H1 (cell line): ENCODE results near the gene MTMR1. TPM values are rescaled to one million over a fixed set of nuclear protein-coding genes. Genes with fewer than 3 reads are reported as not detected.

Experiments used
- CTCF ChIA-PET: fragments of 300-600 bp; sonication (Branson Sonifier 250); formaldehyde crosslinking; loops from one replicate; lab custom pipeline; 2021; ENCODE audit not compliant: partially characterized antibody; lab: Charles Lee
- POLR2A ChIA-PET: fragments of 300-600 bp; sonication (Branson Sonifier 250); formaldehyde crosslinking; loops from one replicate; lab custom pipeline; 2021; ENCODE audit warnings: inconsistent platforms; ENCODE audit not compliant: partially characterized antibody; lab: Charles Lee
- DNase-seq, 2 experiments: peaks; one replicate each; pipeline versions ENCODE4 v3.0.0 to v3.0.0-alpha.2; 2010 to 2022; ENCODE audit warnings: low spot score in 2 of 2, low read depth in 1 of 2, mixed read lengths in 1 of 2
- FAIRE-seq: peaks from 2 replicates; lab custom pipeline; 2011; peaks lifted over from hg19 to GRCh38; lab: Jason Lieb, UNC
- H2AFZ ChIP-seq: 2 replicates; pipeline ENCODE4 v1.8.1; 2012; ENCODE audit warnings: low read length, inconsistent platforms
- H2AK5ac ChIP-seq: 2 replicates; pipeline ENCODE4 v1.6.1; 2013; ENCODE audit warnings: low read depth, low read length
- H2BK120ac ChIP-seq: replicated peaks from 2 replicates; pipeline ENCODE3; 2013; ENCODE audit warnings: low read depth, low read length, inconsistent platforms
- H2BK12ac ChIP-seq: 2 replicates; pipeline ENCODE4 v1.6.1; 2013; ENCODE audit warnings: low read depth, low read length
- H2BK15ac ChIP-seq: 2 replicates; pipeline ENCODE4 v1.6.1; 2013; ENCODE audit warnings: low read length
- H2BK20ac ChIP-seq: 2 replicates; pipeline ENCODE4 v1.6.1; 2013; ENCODE audit warnings: low read length
- H2BK5ac ChIP-seq: 2 replicates; pipeline ENCODE4 v1.6.1; 2013; ENCODE audit warnings: low read depth, low read length
- H3K14ac ChIP-seq: 2 replicates; pipeline ENCODE4 v1.6.1; 2013; ENCODE audit warnings: inconsistent platforms; ENCODE audit not compliant: insufficient read length
- H3K18ac ChIP-seq: 2 replicates; pipeline ENCODE4 v1.6.1; 2013; ENCODE audit warnings: low read length; ENCODE audit errors: extremely low read depth
- H3K23ac ChIP-seq: 2 replicates; pipeline ENCODE4 v1.6.1; 2013; ENCODE audit warnings: inconsistent platforms; ENCODE audit not compliant: insufficient read length
- H3K23me2 ChIP-seq: 2 replicates; pipeline ENCODE4 v1.6.1; 2013; ENCODE audit warnings: low read depth, low read length
- H3K27ac ChIP-seq: 2 replicates; pipeline ENCODE4 v1.6.1; 2011; ENCODE audit warnings: low read depth, low read length, inconsistent platforms
- H3K27me3 ChIP-seq, 4 experiments: replicated peaks in 1 of 4; 1 replicate in 1 of 4; 2 replicates in 3 of 4; pipeline versions ENCODE4 v1.6.1 to v1.8.1; 2011 to 2013; ENCODE audit warnings: low read length in 3 of 4, mild to moderate bottlenecking in 3 of 4, inconsistent platforms in 2 of 4, mixed read lengths in 2 of 4, moderate library complexity in 1 of 4; ENCODE audit not compliant: control insufficient read depth in 3 of 4, insufficient read depth in 3 of 4; ENCODE audit errors: extremely low read depth in 1 of 4
- H3K36me3 ChIP-seq, 4 experiments: 2 replicates each; pipeline versions ENCODE4 v1.6.1 to v1.8.1; 2011 to 2013; ENCODE audit warnings: mild to moderate bottlenecking in 4 of 4, low read length in 3 of 4, moderate library complexity in 2 of 4, control low read depth in 1 of 4, inconsistent platforms in 1 of 4; ENCODE audit not compliant: insufficient read depth in 4 of 4, control insufficient read depth in 2 of 4
- H3K4ac ChIP-seq: replicated peaks from 2 replicates; pipeline ENCODE3; 2013; ENCODE audit warnings: low read length, low read depth, mixed read lengths, inconsistent platforms; ENCODE audit not compliant: insufficient read length
- H3K4me1 ChIP-seq, 4 experiments: replicated peaks in 1 of 4; 1 replicate in 1 of 4; 2 replicates in 3 of 4; pipeline versions ENCODE4 v1.6.1 to v1.8.1; 2011 to 2013; ENCODE audit warnings: low read length in 3 of 4, inconsistent platforms in 2 of 4, mixed read lengths in 1 of 4; ENCODE audit not compliant: insufficient read depth in 4 of 4, control insufficient read depth in 3 of 4
- H3K4me2 ChIP-seq, 2 experiments: 2 replicates each; pipeline versions ENCODE4 v1.6.1 to v1.8.1; 2011 to 2013; ENCODE audit warnings: low read depth in 2 of 2, low read length in 2 of 2, control low read depth in 1 of 2, inconsistent platforms in 1 of 2, mild to moderate bottlenecking in 1 of 2; ENCODE audit not compliant: insufficient read depth in 1 of 2
- H3K4me3 ChIP-seq, 4 experiments: fragments of 200-600, 300-600 bp in 1 of 4; sonication (generic), shearing (Covaris generic), sonication (Bioruptor Twin) in 1 of 4; 2 replicates each; pipeline versions ENCODE4 v1.5.1 to v1.8.1; 2011 to 2016; ENCODE audit warnings: low read length in 4 of 4, low read depth in 3 of 4, control low read depth in 2 of 4, inconsistent platforms in 2 of 4, mild to moderate bottlenecking in 2 of 4, mixed read lengths in 1 of 4, moderate library complexity in 1 of 4; ENCODE audit not compliant: insufficient read depth in 2 of 4; ENCODE audit errors: extremely low read depth in 1 of 4
- H3K56ac ChIP-seq: replicated peaks from 2 replicates; pipeline ENCODE3; 2013; ENCODE audit warnings: low read depth, mild to moderate bottlenecking, mixed read lengths, low read length, inconsistent platforms; ENCODE audit not compliant: insufficient read length
- H3K79me1 ChIP-seq: 2 replicates; pipeline ENCODE4 v1.6.1; 2013; ENCODE audit warnings: low read depth, low read length, control low read depth
- H3K79me2 ChIP-seq, 2 experiments: 2 replicates each; pipeline versions ENCODE4 v1.6.1 to v1.8.1; 2012 to 2013; ENCODE audit warnings: low read length in 2 of 2, mild to moderate bottlenecking in 2 of 2, inconsistent platforms in 1 of 2; ENCODE audit not compliant: insufficient read depth in 2 of 2, control insufficient read depth in 1 of 2
- H3K9ac ChIP-seq, 4 experiments: replicated peaks in 1 of 4; 1 replicate in 1 of 4; 2 replicates in 3 of 4; pipeline versions ENCODE4 v1.6.1 to v1.8.1; 2011 to 2013; ENCODE audit warnings: low read depth in 3 of 4, low read length in 3 of 4, control low read depth in 2 of 4, mild to moderate bottlenecking in 2 of 4, moderate library complexity in 2 of 4, inconsistent platforms in 1 of 4; ENCODE audit errors: extremely low read depth in 1 of 4
- H3K9me3 ChIP-seq, 2 experiments: 2 replicates each; pipeline versions ENCODE4 v1.6.1 to v1.8.1; 2012 to 2013; ENCODE audit warnings: mild to moderate bottlenecking in 2 of 2, moderate library complexity in 2 of 2, control low read depth in 1 of 2, inconsistent platforms in 1 of 2, low read depth in 1 of 2, low read length in 1 of 2, mixed read lengths in 1 of 2; ENCODE audit not compliant: insufficient read depth in 2 of 2
- H4K20me1 ChIP-seq, 2 experiments: replicated peaks in 1 of 2; 2 replicates each; pipeline versions ENCODE3 to v1.8.1; 2011 to 2013; ENCODE audit warnings: inconsistent platforms in 2 of 2, low read length in 2 of 2, mild to moderate bottlenecking in 1 of 2; ENCODE audit not compliant: insufficient read depth in 2 of 2, control insufficient read depth in 1 of 2
- H4K5ac ChIP-seq: 2 replicates; pipeline ENCODE4 v1.6.1; 2013; ENCODE audit warnings: low read length, low read depth, mixed read lengths, inconsistent platforms; ENCODE audit not compliant: insufficient read length
- H4K8ac ChIP-seq: 2 replicates; pipeline ENCODE4 v1.8.0; 2013; ENCODE audit warnings: mild to moderate bottlenecking, moderate library complexity, low read length, inconsistent platforms; ENCODE audit not compliant: insufficient read depth; ENCODE audit errors: extremely low read depth
- H4K91ac ChIP-seq: replicated peaks from 2 replicates; pipeline ENCODE3; 2013; ENCODE audit warnings: low read length, mixed read lengths, inconsistent platforms; ENCODE audit not compliant: insufficient read length
- BACH1 ChIP-seq: IDR thresholded peaks from 2 replicates; pipeline ENCODE4 v1.6.1; 2012; ENCODE audit warnings: low read length, improper control_type of control experiment
- CEBPB ChIP-seq: IDR thresholded peaks from 2 replicates; pipeline ENCODE4 v1.6.1; 2012; ENCODE audit warnings: low read depth, low read length
- CTCF ChIP-seq, 3 experiments: IDR thresholded peaks; 1 replicate in 2 of 3; 2 replicates in 1 of 3; pipeline versions ENCODE4 v1.5.1 to v1.6.1; 2011; ENCODE audit warnings: low read length in 3 of 3, mild to moderate bottlenecking in 3 of 3, inconsistent platforms in 2 of 3, low read depth in 1 of 3, moderate library complexity in 1 of 3; ENCODE audit not compliant: insufficient read depth in 1 of 3; ENCODE audit errors: control extremely low read depth in 1 of 3
- EGR1 ChIP-seq: IDR thresholded peaks from 2 replicates; pipeline ENCODE4 v1.6.1; 2011; ENCODE audit warnings: low read depth, low read length, borderline replicate concordance
- JUN ChIP-seq: IDR thresholded peaks from 2 replicates; pipeline ENCODE4 v1.6.1; 2011; ENCODE audit warnings: low read depth, mild to moderate bottlenecking, improper control_type of control experiment, low read length
- KDM5A ChIP-seq: fragments of 200-600 bp; IDR thresholded peaks from 2 replicates; pipeline ENCODE4 v1.7.1; 2012; ENCODE audit warnings: mild to moderate bottlenecking, low read length, inconsistent platforms, mixed read lengths
- PHF8 ChIP-seq: fragments of 200-600 bp; sonication (generic); conservative IDR thresholded peaks from 2 replicates; pipeline ENCODE4 v1.7.1; 2012; ENCODE audit warnings: low read depth, mild to moderate bottlenecking, inconsistent platforms, low read length, moderate library complexity
- SAP30 ChIP-seq: fragments of 300-600 bp; sonication (generic); IDR thresholded peaks from 2 replicates; pipeline ENCODE4 v1.7.1; 2012; ENCODE audit warnings: low read length, moderate library complexity, mild to moderate bottlenecking, inconsistent platforms; ENCODE audit not compliant: insufficient read depth, insufficient replicate concordance
- SIRT6 ChIP-seq: IDR thresholded peaks from one replicate; pipeline ENCODE4 v1.7.1; 2012; ENCODE audit warnings: low read length, inconsistent platforms
- SP4 ChIP-seq: IDR thresholded peaks from 2 replicates; pipeline ENCODE4 v1.6.1; 2012; ENCODE audit warnings: low read length, inconsistent platforms
- TAF1 ChIP-seq: IDR thresholded peaks from 2 replicates; pipeline ENCODE4 v1.6.1; 2011; ENCODE audit warnings: mild to moderate bottlenecking, low read depth, low read length
- TBP ChIP-seq: IDR thresholded peaks from 2 replicates; pipeline ENCODE4 v1.6.1; 2011; ENCODE audit warnings: low read depth, low read length, improper control_type of control experiment
- YY1 ChIP-seq: IDR thresholded peaks from 2 replicates; pipeline ENCODE4 v1.6.1; 2011; ENCODE audit warnings: low read depth, mild to moderate bottlenecking, low read length
- WGBS, 2 experiments: shearing (Covaris generic) in 1 of 2; methylation state at CpG; one replicate each; pipeline versions ENCODE4 v1.1.6 to v1.1.7; 2013 to 2015; ENCODE audit warnings: low lambda C conversion rate in 2 of 2, mixed read lengths in 2 of 2, inconsistent platforms in 1 of 2, low coverage in 1 of 2, missing lambda C conversion rate in 1 of 2; ENCODE audit not compliant: insufficient replicate concordance in 2 of 2, insufficient coverage in 1 of 2, insufficient read length in 1 of 2; ENCODE audit errors: extremely low coverage in 1 of 2, missing lambda C conversion rate in 1 of 2; 5-methylcytosine and 5-hydroxymethylcytosine counted together
- polyA plus RNA-seq, 7 experiments: library from polyadenylated mRNA; depleted of rRNA in 3 of 7; stranded (reverse) in 5 of 7; unstranded in 2 of 7; fragments of >200 nt in 5 of 7; fragments of 200-250 nt in 2 of 7; gene quantifications; 1 replicate in 5 of 7; 2 replicates in 1 of 7; 4 replicates in 1 of 7; pipeline versions ENCODE4 v1.2.1 to v1.2.3, GENCODE V29; 2011 to 2013; ENCODE audit warnings: missing spikeins in 2 of 7, mixed read lengths in 2 of 7
- total RNA-seq: library from RNA; stranded (reverse); fragmentation: NEBNext Ultra II Directional; extraction: Animal tissue kit (Norgen Biotek cat#: 25700); gene quantifications from 2 replicates; pipeline ENCODE4 v1.2.1, GENCODE V29; 2021

Gene MTMR1
- total and polyA plus RNA-seq, 2 of the 8 experiments (the other 6 are each of a cell fraction or from before 2014, with no cell fraction given) = 15.1 to 23.8 TPM

DNA sequence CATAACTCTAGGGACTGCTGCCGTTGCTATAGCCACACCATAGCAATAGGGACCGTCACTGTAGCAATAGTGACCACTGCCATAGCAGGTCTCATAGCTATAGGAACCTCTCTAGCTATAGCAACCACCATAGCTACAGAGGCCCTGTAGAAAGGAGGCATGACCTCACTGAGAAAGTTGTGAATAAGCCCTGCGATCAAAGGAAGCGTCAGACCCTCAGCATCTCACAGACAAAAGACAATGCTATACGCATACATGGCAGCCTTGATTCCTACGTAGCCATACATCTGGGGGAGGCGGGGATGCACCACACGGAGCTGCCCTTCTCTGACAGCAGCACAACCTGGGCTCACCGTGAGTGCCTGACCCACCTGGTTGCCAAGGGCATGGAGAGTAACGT is 88.5 kb downstream of the MTMR1 start:
- H3K23ac ChIP-seq = no peak overlapping the region
- H3K4ac ChIP-seq = no peak overlapping the region
- FAIRE-seq (no peak), DNase-seq (no peak)
- H4K91ac ChIP-seq = no peak overlapping the region
- no peak overlapping the region for H3K14ac ChIP-seq
- H3K18ac ChIP-seq = no peak overlapping the region
- H4K5ac ChIP-seq = no peak overlapping the region
- no peak overlapping the region for H2BK20ac ChIP-seq
- H3K27ac ChIP-seq = no peak overlapping the region
- no peaks in the 10 kb centered on the region for H3K9me3 ChIP-seq
- peaks cover 0 to 2% (median 0%) of the 10 kb centered on the region in 4 experiments; a peak in 1 of 7 replicates for H3K4me1 ChIP-seq
- H3K4me3 ChIP-seq = no peak overlapping the region
- H4K20me1 ChIP-seq = peaks cover 0 to 2% of the 10 kb centered on the region in 2 experiments
- no peak overlapping the region for H2AFZ ChIP-seq
- ChIA-PET POLR2A (interaction anchor here (0.5 kb wide), 1 partner anchor 210 kb away, joined by 5 read pairs; no protein-coding TSS in a partner anchor), CTCF (interaction anchor here (1.6 kb wide), 1 partner anchor 10 kb away, joined by 5 read pairs; no protein-coding TSS in a partner anchor)
- no peak overlapping the region for H4K8ac ChIP-seq
- H2BK15ac ChIP-seq = no peak overlapping the region
- no peak overlapping the region for H2BK120ac ChIP-seq
- H3K56ac ChIP-seq = no peak overlapping the region
- H3K79me2 ChIP-seq = no peaks in the 10 kb centered on the region
- H3K27me3 ChIP-seq = no peaks in the 10 kb centered on the region
- no peak overlapping the region for H2BK5ac ChIP-seq
- H2AK5ac ChIP-seq = no peak overlapping the region
- H3K4me2 ChIP-seq = no peak overlapping the region
- H3K23me2 ChIP-seq = no peaks in the 10 kb centered on the region
- no peaks in the 10 kb centered on the region; a peak in 1 of 8 replicates for H3K36me3 ChIP-seq
- WGBS, 2 experiments = 91% methylated on average over 10 of the region's 10 CpGs; no CpG with 5 or more reads in 1 of the 2 experiments
- no peak overlapping the region for H3K9ac ChIP-seq
- H3K79me1 ChIP-seq = no peaks in the 10 kb centered on the region
- H2BK12ac ChIP-seq = no peak overlapping the region
- TF ChIP-seq SAP30 (no peak), CEBPB (no peak), YY1 (no peak), PHF8 (no peak), TAF1 (no peak), JUN (no peak), SIRT6 (no peak), KDM5A (no peak), BACH1 (no peak), CTCF (IDR thresholded peaks at IDR 0.05; ENCODE audit: control extremely low read depth in 1 of 3, insufficient read depth in 1 of 3, low read depth in 1 of 3, low read length in 3 of 3) (no peak), SP4 (no peak), TBP (no peak), EGR1 (no peak)
